ENCODE measurements around the gene MAJIN.

- TF ChIP-seq, protein P1, sequence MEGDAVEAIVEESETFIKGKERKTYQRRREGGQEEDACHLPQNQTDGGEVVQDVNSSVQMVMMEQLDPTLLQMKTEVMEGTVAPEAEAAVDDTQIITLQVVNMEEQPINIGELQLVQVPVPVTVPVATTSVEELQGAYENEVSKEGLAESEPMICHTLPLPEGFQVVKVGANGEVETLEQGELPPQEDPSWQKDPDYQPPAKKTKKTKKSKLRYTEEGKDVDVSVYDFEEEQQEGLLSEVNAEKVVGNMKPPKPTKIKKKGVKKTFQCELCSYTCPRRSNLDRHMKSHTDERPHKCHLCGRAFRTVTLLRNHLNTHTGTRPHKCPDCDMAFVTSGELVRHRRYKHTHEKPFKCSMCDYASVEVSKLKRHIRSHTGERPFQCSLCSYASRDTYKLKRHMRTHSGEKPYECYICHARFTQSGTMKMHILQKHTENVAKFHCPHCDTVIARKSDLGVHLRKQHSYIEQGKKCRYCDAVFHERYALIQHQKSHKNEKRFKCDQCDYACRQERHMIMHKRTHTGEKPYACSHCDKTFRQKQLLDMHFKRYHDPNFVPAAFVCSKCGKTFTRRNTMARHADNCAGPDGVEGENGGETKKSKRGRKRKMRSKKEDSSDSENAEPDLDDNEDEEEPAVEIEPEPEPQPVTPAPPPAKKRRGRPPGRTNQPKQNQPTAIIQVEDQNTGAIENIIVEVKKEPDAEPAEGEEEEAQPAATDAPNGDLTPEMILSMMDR (conservative IDR thresholded peaks at IDR 0.05; ENCODE audit: low read length) = no peak
- TF ChIP-seq EZH2phosphoT487 (IDR thresholded peaks at IDR 0.05; ENCODE audit: borderline replicate concordance, low read depth, low read length) = no peak
These were observed 22.4 kb upstream of the MAJIN start for GRCh38 chr11:64994318-64994717.
